Measurements from ENCODE around the gene EPO. TPM values are rescaled to one million over a fixed set of nuclear protein-coding genes. Genes with fewer than 3 reads are reported as not detected.
A peak's percentile ranks its signal among the peaks of the same experiment; 100 is the strongest.
"Not testable (repeated sequence)": the region's sequence is repeated elsewhere in the genome, so short reads cannot be mapped to it uniquely, and the experiment has no call there.

The EPO gene
- total RNA-seq, 1 experiment from 2014 or later: not detected

DNA sequence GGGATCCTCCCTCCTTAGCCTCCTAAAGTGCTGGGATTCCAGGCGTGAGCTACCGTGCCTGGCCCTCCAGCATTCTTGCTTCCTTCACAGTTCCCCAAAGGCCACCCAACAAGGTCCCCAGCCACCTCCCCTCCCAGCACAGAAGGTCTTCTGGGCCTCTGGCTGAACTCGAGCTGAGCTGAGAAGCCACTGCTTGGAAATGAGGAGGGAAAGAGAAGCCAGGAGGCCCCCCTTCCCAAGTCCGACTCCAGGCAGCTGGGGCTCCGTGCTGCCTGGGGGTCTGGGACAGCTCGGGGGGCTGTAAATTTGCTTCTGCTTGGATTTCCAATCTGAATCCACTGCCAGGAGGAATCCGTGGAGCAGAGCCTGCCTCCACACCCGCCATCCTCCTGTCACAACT, 5.5 kb upstream of the EPO start:
- H3K36me3 ChIP-seq (ENCODE audit: control insufficient read depth, insufficient read depth, low read length): no peaks in the 10 kb centered on the region
- no peaks in the 10 kb centered on the region; the same call in 1 of the 2 replicates for H3K4me1 ChIP-seq (ENCODE audit: control insufficient read depth, insufficient read depth, low read length)
- no peak for DNase-seq (ENCODE audit: low read depth, low spot score)
- no peak for TF ChIP-seq SIN3A (IDR thresholded peaks at IDR 0.05; ENCODE audit: borderline replicate concordance, insufficient read depth, low read depth, low read length)
- CTCF ChIA-PET: no interaction called here
- H3K4me3 ChIP-seq (ENCODE audit: low read depth in 2 of 2, low read length in 2 of 2): no peak overlapping the region
- H3K27ac ChIP-seq (ENCODE audit: low read length): no peak overlapping the region
- intact Hi-C loops (cut with micrococcal nuclease; ENCODE audit: unreplicated experiment): no loop called here
- no peaks in the 10 kb centered on the region for H3K27me3 ChIP-seq (ENCODE audit: control insufficient read depth, insufficient read depth, low read length)
- POLR2A ChIA-PET: no interaction called here
- in situ Hi-C loops (cut with HindIII; ENCODE audit: low pct_unique_long_range_greater_than_20kb, low sequenced_read_pairs): loop anchor here (25.0 kb wide), 1 partner anchor 123 kb away; the partner anchor contains the start of gene EPHB4
- ATAC-seq: no peak
- no peaks in the 10 kb centered on the region for H3K9me3 ChIP-seq (ENCODE audit: control insufficient read depth, insufficient read depth, low read depth, low read length)
- no TSS peak for BruUV-seq (replicated peaks)

DNA sequence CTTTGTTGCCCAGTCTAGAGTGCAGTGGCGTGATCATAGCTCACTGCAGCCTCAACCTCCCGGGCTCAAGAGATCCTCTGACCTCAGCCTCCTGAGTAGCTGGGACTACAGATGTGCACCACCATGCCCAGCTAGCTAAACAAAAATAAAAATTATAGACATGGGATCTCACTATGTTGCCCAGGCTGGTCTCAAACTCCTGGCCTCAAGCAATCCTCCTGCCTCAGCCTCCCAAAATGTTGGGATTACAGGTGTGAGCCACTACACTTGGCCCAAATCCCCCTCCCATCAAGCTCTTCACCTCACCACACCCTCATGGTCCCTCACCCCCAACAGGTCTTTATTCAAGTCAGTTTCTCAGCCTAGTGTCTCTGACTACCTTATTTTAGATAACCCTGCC, 3.2 kb upstream of the EPO start:
- H3K27ac ChIP-seq (ENCODE audit: low read length); DNase-seq (ENCODE audit: low read depth, low spot score); H3K36me3 ChIP-seq (ENCODE audit: control insufficient read depth, insufficient read depth, low read length); intact Hi-C loops (cut with micrococcal nuclease; ENCODE audit: unreplicated experiment); H3K9me3 ChIP-seq (ENCODE audit: control insufficient read depth, insufficient read depth, low read depth, low read length); H3K4me1 ChIP-seq (ENCODE audit: control insufficient read depth, insufficient read depth, low read length); H3K4me3 ChIP-seq (ENCODE audit: low read depth in 2 of 2, low read length in 2 of 2); BruUV-seq (replicated peaks); H3K27me3 ChIP-seq (ENCODE audit: control insufficient read depth, insufficient read depth, low read length); ATAC-seq: not testable (repeated sequence)
- POLR2A ChIA-PET: interaction anchor here (0.5 kb wide), 1 partner anchor 237 kb away, joined by 3 read pairs; no protein-coding TSS in a partner anchor
- CTCF ChIA-PET: interaction anchor here (1.1 kb wide), 1 partner anchor 12 kb away, joined by 8 read pairs; the partner anchor contains the start of gene POP7
- in situ Hi-C loops (cut with HindIII; ENCODE audit: low pct_unique_long_range_greater_than_20kb, low sequenced_read_pairs): loop anchor here (25.0 kb wide), 1 partner anchor 120 kb away; the partner anchor contains the start of gene EPHB4

DNA sequence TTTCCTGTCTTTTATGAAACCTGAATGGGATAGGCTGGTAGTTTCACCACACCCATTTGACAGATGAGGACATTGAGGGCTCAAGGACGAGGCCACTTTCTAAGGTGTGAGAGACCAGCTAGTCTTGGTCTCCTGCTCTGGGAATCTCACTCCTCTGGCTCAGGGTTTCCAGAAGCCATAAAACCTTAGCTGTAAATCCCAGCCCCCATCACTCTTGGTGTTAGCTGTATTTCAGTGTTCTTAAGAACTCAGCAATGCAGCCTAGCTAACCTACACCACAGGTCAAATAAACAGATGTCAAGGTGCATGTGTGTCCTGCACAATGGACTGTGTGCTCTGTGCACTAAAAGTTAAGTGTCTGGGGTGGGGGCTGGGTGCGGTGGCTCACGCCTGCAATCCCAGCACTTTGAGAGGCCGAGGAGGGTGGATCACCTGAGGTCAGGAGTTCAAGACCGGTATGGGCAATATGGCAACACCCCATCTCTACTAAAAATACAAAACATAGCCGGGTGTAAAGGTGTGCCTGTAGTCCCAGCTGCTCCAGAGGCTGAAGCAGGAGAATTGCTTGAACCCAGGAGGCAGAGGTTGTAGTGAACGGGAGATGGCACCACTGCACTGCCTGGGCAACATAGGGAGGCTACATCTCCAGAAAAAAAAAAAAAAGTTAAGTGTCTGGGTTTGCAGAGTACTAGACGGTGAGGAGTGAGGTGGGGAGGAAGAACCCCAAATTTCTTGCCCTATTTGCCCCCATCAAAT, 567 bp upstream of the EPO start:
- ChIA-PET POLR2A (interaction anchor here (0.6 kb wide), 1 partner anchor 300 kb away, joined by 5 read pairs; no protein-coding TSS in a partner anchor), CTCF (interaction anchor here (0.7 to 1.6 kb wide), 2 partner anchors 14 to 475 kb away, joined by 3 to 6 read pairs; partner anchors contain the start of gene POP7)
- BruUV-seq (replicated peaks): no TSS peak
- no peaks in the 10 kb centered on the region for H3K9me3 ChIP-seq (ENCODE audit: control insufficient read depth, insufficient read depth, low read depth, low read length)
- TF ChIP-seq POLR2AphosphoS5 (IDR thresholded peaks at IDR 0.05; ENCODE audit: low read depth, low read length) (no peak), TCF7L2 (IDR thresholded peaks at IDR 0.05; ENCODE audit: low read depth, low read length) (no peak), SIN3A (IDR thresholded peaks at IDR 0.05; ENCODE audit: borderline replicate concordance, insufficient read depth, low read depth, low read length) (no peak)
- TF ChIP-seq, protein P1, sequence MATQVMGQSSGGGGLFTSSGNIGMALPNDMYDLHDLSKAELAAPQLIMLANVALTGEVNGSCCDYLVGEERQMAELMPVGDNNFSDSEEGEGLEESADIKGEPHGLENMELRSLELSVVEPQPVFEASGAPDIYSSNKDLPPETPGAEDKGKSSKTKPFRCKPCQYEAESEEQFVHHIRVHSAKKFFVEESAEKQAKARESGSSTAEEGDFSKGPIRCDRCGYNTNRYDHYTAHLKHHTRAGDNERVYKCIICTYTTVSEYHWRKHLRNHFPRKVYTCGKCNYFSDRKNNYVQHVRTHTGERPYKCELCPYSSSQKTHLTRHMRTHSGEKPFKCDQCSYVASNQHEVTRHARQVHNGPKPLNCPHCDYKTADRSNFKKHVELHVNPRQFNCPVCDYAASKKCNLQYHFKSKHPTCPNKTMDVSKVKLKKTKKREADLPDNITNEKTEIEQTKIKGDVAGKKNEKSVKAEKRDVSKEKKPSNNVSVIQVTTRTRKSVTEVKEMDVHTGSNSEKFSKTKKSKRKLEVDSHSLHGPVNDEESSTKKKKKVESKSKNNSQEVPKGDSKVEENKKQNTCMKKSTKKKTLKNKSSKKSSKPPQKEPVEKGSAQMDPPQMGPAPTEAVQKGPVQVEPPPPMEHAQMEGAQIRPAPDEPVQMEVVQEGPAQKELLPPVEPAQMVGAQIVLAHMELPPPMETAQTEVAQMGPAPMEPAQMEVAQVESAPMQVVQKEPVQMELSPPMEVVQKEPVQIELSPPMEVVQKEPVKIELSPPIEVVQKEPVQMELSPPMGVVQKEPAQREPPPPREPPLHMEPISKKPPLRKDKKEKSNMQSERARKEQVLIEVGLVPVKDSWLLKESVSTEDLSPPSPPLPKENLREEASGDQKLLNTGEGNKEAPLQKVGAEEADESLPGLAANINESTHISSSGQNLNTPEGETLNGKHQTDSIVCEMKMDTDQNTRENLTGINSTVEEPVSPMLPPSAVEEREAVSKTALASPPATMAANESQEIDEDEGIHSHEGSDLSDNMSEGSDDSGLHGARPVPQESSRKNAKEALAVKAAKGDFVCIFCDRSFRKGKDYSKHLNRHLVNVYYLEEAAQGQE (IDR thresholded peaks at IDR 0.05; ENCODE audit: insufficient read depth in 1 of 2, low read depth in 2 of 2, low read length in 1 of 2): no peak
- TF ChIP-seq, protein P2, sequence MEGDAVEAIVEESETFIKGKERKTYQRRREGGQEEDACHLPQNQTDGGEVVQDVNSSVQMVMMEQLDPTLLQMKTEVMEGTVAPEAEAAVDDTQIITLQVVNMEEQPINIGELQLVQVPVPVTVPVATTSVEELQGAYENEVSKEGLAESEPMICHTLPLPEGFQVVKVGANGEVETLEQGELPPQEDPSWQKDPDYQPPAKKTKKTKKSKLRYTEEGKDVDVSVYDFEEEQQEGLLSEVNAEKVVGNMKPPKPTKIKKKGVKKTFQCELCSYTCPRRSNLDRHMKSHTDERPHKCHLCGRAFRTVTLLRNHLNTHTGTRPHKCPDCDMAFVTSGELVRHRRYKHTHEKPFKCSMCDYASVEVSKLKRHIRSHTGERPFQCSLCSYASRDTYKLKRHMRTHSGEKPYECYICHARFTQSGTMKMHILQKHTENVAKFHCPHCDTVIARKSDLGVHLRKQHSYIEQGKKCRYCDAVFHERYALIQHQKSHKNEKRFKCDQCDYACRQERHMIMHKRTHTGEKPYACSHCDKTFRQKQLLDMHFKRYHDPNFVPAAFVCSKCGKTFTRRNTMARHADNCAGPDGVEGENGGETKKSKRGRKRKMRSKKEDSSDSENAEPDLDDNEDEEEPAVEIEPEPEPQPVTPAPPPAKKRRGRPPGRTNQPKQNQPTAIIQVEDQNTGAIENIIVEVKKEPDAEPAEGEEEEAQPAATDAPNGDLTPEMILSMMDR (IDR thresholded peaks at IDR 0.05): no peak
- no peaks in the 10 kb centered on the region for H3K36me3 ChIP-seq (ENCODE audit: control insufficient read depth, insufficient read depth, low read length)
- ATAC-seq (peak; percentile 74), DNase-seq (ENCODE audit: low read depth, low spot score) (no peak)
- no peaks in the 10 kb centered on the region for H3K4me1 ChIP-seq (ENCODE audit: control insufficient read depth, insufficient read depth, low read length)
- H3K4me3 ChIP-seq (ENCODE audit: low read depth in 2 of 2, low read length in 2 of 2): no peak overlapping the region
- H3K27me3 ChIP-seq (ENCODE audit: control insufficient read depth, insufficient read depth, low read length): no peaks in the 10 kb centered on the region
- in situ Hi-C loops (cut with HindIII; ENCODE audit: low pct_unique_long_range_greater_than_20kb, low sequenced_read_pairs): loop anchor here (25.0 kb wide), 1 partner anchor 118 kb away; the partner anchor contains the start of gene EPHB4
- H3K27ac ChIP-seq (ENCODE audit: low read length): no peak overlapping the region
- intact Hi-C loops (cut with micrococcal nuclease; ENCODE audit: unreplicated experiment): loop anchor here (10.0 kb wide), 1 partner anchor 75 kb away; no protein-coding TSS in a partner anchor

Data from Panc1 (cell line).